Muscle layer of duodenum (tissue), 2 donors: Measurements from ENCODE around the gene SUPV3L1.
"Not testable (repeated sequence)": the region's sequence is repeated elsewhere in the genome, so short reads cannot be mapped to it uniquely, and the experiment has no call there.

ENCODE experiments used
- H3K27ac ChIP-seq: one replicate; pipeline ENCODE4 v1.7.0; 2013; ENCODE audit warnings: mild to moderate bottlenecking, low read length
- H3K27me3 ChIP-seq: one replicate; pipeline ENCODE4 v1.7.0; 2013; ENCODE audit warnings: low read depth, mild to moderate bottlenecking, control low read depth, low read length
- H3K36me3 ChIP-seq, 2 donors: one replicate each; pipeline ENCODE4 v1.7.0; 2013; ENCODE audit warnings: low read length in 2 of 2, control low read depth in 1 of 2, mild to moderate bottlenecking in 1 of 2; ENCODE audit not compliant: insufficient read depth in 2 of 2, control insufficient read depth in 1 of 2
- H3K4me1 ChIP-seq, 2 donors: one replicate each; pipeline ENCODE4 v1.7.0; 2013; ENCODE audit warnings: low read length in 2 of 2, mild to moderate bottlenecking in 2 of 2, control low read depth in 1 of 2, moderate library complexity in 1 of 2; ENCODE audit not compliant: insufficient read depth in 2 of 2, control insufficient read depth in 1 of 2
- H3K4me3 ChIP-seq, 2 donors: one replicate each; pipeline ENCODE4 v1.7.0; 2013; ENCODE audit warnings: low read length in 2 of 2, low read depth in 1 of 2, mild to moderate bottlenecking in 1 of 2
- H3K9me3 ChIP-seq, 2 donors: one replicate each; pipeline ENCODE4 v1.7.0; 2013; ENCODE audit warnings: low read length in 2 of 2, control low read depth in 1 of 2, mild to moderate bottlenecking in 1 of 2; ENCODE audit not compliant: control insufficient read depth in 1 of 2
- donor health status: healthy.

SUPV3L1 gene

GRCh38 chr10:69168493-69168892, 11.5 kb upstream of the SUPV3L1 start:
- no peaks in the 10 kb centered on the region for H3K27me3 ChIP-seq
- no peaks in the 10 kb centered on the region for H3K4me1 ChIP-seq
- H3K4me3 ChIP-seq = no peak overlapping the region
- H3K27ac ChIP-seq = no peak overlapping the region
- H3K36me3 ChIP-seq = peaks cover 31 to 51% of the 10 kb centered on the region in 2 donors
- no peaks in the 10 kb centered on the region for H3K9me3 ChIP-seq

GRCh38 chr10:69172241-69172982, 7.6 kb upstream of the SUPV3L1 start:
- Histone ChIP-seq H3K4me1 (no peaks in the 10 kb centered on the region), H3K36me3 (peaks cover 27 to 52% of the 10 kb centered on the region in 2 donors), H3K9me3 (no peaks in the 10 kb centered on the region), H3K27ac (no peak overlapping the region), H3K4me3 (no peak overlapping the region), H3K27me3 (no peaks in the 10 kb centered on the region)

GRCh38 chr10:69175326-69175725, 4.7 kb upstream of the SUPV3L1 start:
- not testable (repeated sequence) for H3K4me3 ChIP-seq, H3K4me1 ChIP-seq, H3K27me3 ChIP-seq, H3K9me3 ChIP-seq, H3K27ac ChIP-seq
- H3K36me3 ChIP-seq = peaks cover 21 to 40% of the 10 kb centered on the region in 2 donors

- H3K27me3 ChIP-seq = no peaks in the 10 kb centered on the region
- no peak overlapping the region for H3K4me3 ChIP-seq
- H3K36me3 ChIP-seq = peaks cover 7 to 28% of the 10 kb centered on the region in 2 donors
- no peaks in the 10 kb centered on the region for H3K9me3 ChIP-seq
- no peak overlapping the region for H3K27ac ChIP-seq
- H3K4me1 ChIP-seq = peaks cover 11 to 17% of the 10 kb centered on the region in 2 donors
Measured at GRCh38 chr10:69176823-69177222, 3.2 kb upstream of the SUPV3L1 start.

GRCh38 chr10:69179089-69179742, 818 bp upstream of the SUPV3L1 start:
- Histone ChIP-seq H3K4me3 (peak overlapping the region; percentile 99 to 100), H3K9me3 (no peaks in the 10 kb centered on the region), H3K27me3 (no peaks in the 10 kb centered on the region), H3K36me3 (peaks cover 0 to 8% of the 10 kb centered on the region in 2 donors), H3K4me1 (peaks cover 11 to 30% of the 10 kb centered on the region in 2 donors), H3K27ac (peak overlapping the region; percentile 99)

- no peaks in the 10 kb centered on the region for H3K27me3 ChIP-seq
- H3K27ac ChIP-seq = peak overlapping the region; percentile 99
- no peaks in the 10 kb centered on the region for H3K9me3 ChIP-seq
- peaks cover 0 to 8% of the 10 kb centered on the region in 2 donors for H3K36me3 ChIP-seq
- H3K4me1 ChIP-seq = peaks cover 11 to 30% of the 10 kb centered on the region in 2 donors
- H3K4me3 ChIP-seq = peak overlapping the region; percentile 99 to 100
Measured at GRCh38 chr10:69180525-69181204, 631 bp downstream of the SUPV3L1 start.

- H3K36me3 ChIP-seq = peaks cover 2 to 14% of the 10 kb centered on the region in 2 donors
Measured at GRCh38 chr10:69181433-69181832, 1.4 kb downstream of the SUPV3L1 start.

GRCh38 chr10:69182005-69182404, 2.0 kb downstream of the SUPV3L1 start:
- Histone ChIP-seq H3K9me3 (no peaks in the 10 kb centered on the region), H3K27me3 (no peaks in the 10 kb centered on the region), H3K27ac (no peak overlapping the region), H3K4me3 (no peak overlapping the region), H3K36me3 (peaks cover 8 to 20% of the 10 kb centered on the region in 2 donors), H3K4me1 (peaks cover 11 to 30% of the 10 kb centered on the region in 2 donors)

More at GRCh38 chr10:69181433-69181832, 1.4 kb downstream of the SUPV3L1 start:
- Histone ChIP-seq H3K9me3 (no peaks in the 10 kb centered on the region), H3K4me3 (peak overlapping the region; percentile 99 to 100), H3K4me1 (peaks cover 11 to 30% of the 10 kb centered on the region in 2 donors), H3K27ac (no peak overlapping the region), H3K27me3 (no peaks in the 10 kb centered on the region)

GRCh38 chr10:69186524-69186923, 6.5 kb downstream of the SUPV3L1 start:
- Histone ChIP-seq H3K27ac (no peak overlapping the region), H3K9me3 (no peaks in the 10 kb centered on the region), H3K4me1 (peaks cover under 1 to 14% of the 10 kb centered on the region in 2 donors), H3K4me3 (no peak overlapping the region), H3K36me3 (peaks cover 23 to 47% of the 10 kb centered on the region in 2 donors), H3K27me3 (no peaks in the 10 kb centered on the region)

- Histone ChIP-seq H3K27me3 (no peaks in the 10 kb centered on the region), H3K9me3 (no peaks in the 10 kb centered on the region), H3K36me3 (peaks cover 43 to 68% of the 10 kb centered on the region in 2 donors), H3K4me3 (no peak overlapping the region), H3K4me1 (no peaks in the 10 kb centered on the region), H3K27ac (no peak overlapping the region)
Measured at GRCh38 chr10:69201045-69201444, 21.0 kb downstream of the SUPV3L1 start.

- Histone ChIP-seq H3K27ac (no peak overlapping the region), H3K36me3 (peaks cover 46 to 71% of the 10 kb centered on the region in 2 donors), H3K4me3 (no peak overlapping the region), H3K4me1 (no peaks in the 10 kb centered on the region), H3K9me3 (no peaks in the 10 kb centered on the region), H3K27me3 (no peaks in the 10 kb centered on the region)
Measured at GRCh38 chr10:69202332-69202731, 22.3 kb downstream of the SUPV3L1 start.
